ENCODE measurements around the gene MUC5B. TPM values are rescaled to one million over a fixed set of nuclear protein-coding genes. Genes with fewer than 3 reads are reported as not detected.
"Not testable (repeated sequence)": the region's sequence is repeated elsewhere in the genome, so short reads cannot be mapped to it uniquely, and the experiment has no call there.

The MUC5B gene
- total RNA-seq, 4 donors from 2014 or later, result 0.22 to 0.61 (median 0.29) TPM; not detected in 1

- intact Hi-C loops (cut with DNase I; ENCODE audit: low total_unique reads), result no loop called here
- no peak overlapping the region for H3K4me3 ChIP-seq (ENCODE audit: low read depth, poor library complexity, severe bottlenecking)
- TF ChIP-seq POLR2A (IDR thresholded peaks at IDR 0.05), result no peak
- no peak for TF ChIP-seq CTCF (IDR thresholded peaks at IDR 0.05)
- WGBS, 2 donors, result 71 to 73% methylated on average over 5 to 12 of the region's 15 CpGs
- DNase-seq (ENCODE audit: low spot score in 2 of 2), result no peak
Measured at GRCh38 chr11:1180171-1180570, 42.7 kb upstream of the MUC5B start.

- TF ChIP-seq POLR2A (IDR thresholded peaks at IDR 0.05), result no peak
- no peak for TF ChIP-seq CTCF (IDR thresholded peaks at IDR 0.05)
- H3K4me3 ChIP-seq (ENCODE audit: low read depth, poor library complexity, severe bottlenecking), result no peak overlapping the region
- WGBS, 2 donors, result 91 to 93% methylated on average over 25 to 29 of the region's 29 CpGs
- intact Hi-C loops (cut with DNase I; ENCODE audit: low total_unique reads), result no loop called here
- DNase-seq (ENCODE audit: low spot score in 2 of 2), result no peak
Measured at GRCh38 chr11:1180947-1181391, 41.9 kb upstream of the MUC5B start.

GRCh38 chr11:1181420-1181819, 41.4 kb upstream of the MUC5B start:
- DNase-seq (ENCODE audit: low spot score in 2 of 2), result no peak
- 70 to 79% methylated on average over 2 to 8 of the region's 10 CpGs for WGBS, 2 donors
- intact Hi-C loops (cut with DNase I; ENCODE audit: low total_unique reads), result no loop called here
- TF ChIP-seq CTCF (IDR thresholded peaks at IDR 0.05) (no peak), POLR2A (IDR thresholded peaks at IDR 0.05) (no peak)
- no peak overlapping the region for H3K4me3 ChIP-seq (ENCODE audit: low read depth, poor library complexity, severe bottlenecking)

GRCh38 chr11:1181853-1182535, 40.9 kb upstream of the MUC5B start:
- intact Hi-C loops (cut with DNase I; ENCODE audit: low total_unique reads), result no loop called here
- TF ChIP-seq POLR2A (IDR thresholded peaks at IDR 0.05) (no peak), CTCF (IDR thresholded peaks at IDR 0.05) (no peak)
- no peak for DNase-seq (ENCODE audit: low spot score in 2 of 2)
- WGBS, 2 donors, result 73 to 85% methylated on average over 35 to 39 of the region's 41 CpGs
- no peak overlapping the region for H3K4me3 ChIP-seq (ENCODE audit: low read depth, poor library complexity, severe bottlenecking)

- intact Hi-C loops (cut with DNase I; ENCODE audit: low total_unique reads); DNase-seq (ENCODE audit: low spot score in 2 of 2); H3K4me3 ChIP-seq (ENCODE audit: low read depth, poor library complexity, severe bottlenecking): not testable (repeated sequence)
- 93 to 97% methylated on average over 13 to 15 of the region's 22 CpGs for WGBS, 2 donors
Measured at GRCh38 chr11:1184139-1184538, 38.7 kb upstream of the MUC5B start.

- intact Hi-C loops (cut with DNase I; ENCODE audit: low total_unique reads); H3K4me3 ChIP-seq (ENCODE audit: low read depth, poor library complexity, severe bottlenecking): not testable (repeated sequence)
- DNase-seq (ENCODE audit: low spot score in 2 of 2), result peak in 1 of 2 donors; percentile 56
- 70 to 81% methylated on average over 6 to 15 of the region's 15 CpGs for WGBS, 2 donors
Measured at GRCh38 chr11:1188451-1189130, 34.3 kb upstream of the MUC5B start.

- intact Hi-C loops (cut with DNase I; ENCODE audit: low total_unique reads); H3K4me3 ChIP-seq (ENCODE audit: low read depth, poor library complexity, severe bottlenecking): not testable (repeated sequence)
- WGBS, 2 donors, result 68 to 75% methylated on average over 9 to 10 of the region's 12 CpGs
- peak in 1 of 2 donors; percentile 60 for DNase-seq (ENCODE audit: low spot score in 2 of 2)
Measured at GRCh38 chr11:1189816-1190215, 33.0 kb upstream of the MUC5B start.

GRCh38 chr11:1191786-1192470, 30.9 kb upstream of the MUC5B start:
- peak in 1 of 2 donors; percentile 77 for DNase-seq (ENCODE audit: low spot score in 2 of 2)
- intact Hi-C loops (cut with DNase I; ENCODE audit: low total_unique reads), result not testable (repeated sequence)
- 85 to 86% methylated on average over 18 to 22 of the region's 22 CpGs for WGBS, 2 donors

More at GRCh38 chr11:1191786-1192470, 30.9 kb upstream of the MUC5B start:
- not testable (repeated sequence) for H3K4me3 ChIP-seq (ENCODE audit: low read depth, poor library complexity, severe bottlenecking)
